H1 (cell line): ENCODE data around the gene KCTD19. TPM values are rescaled to one million over a fixed set of nuclear protein-coding genes. Genes with fewer than 3 reads are reported as not detected.
A peak's percentile ranks its signal among the peaks of the same experiment; 100 is the strongest.

Experiments used
- CTCF ChIA-PET: fragments of 300-600 bp; sonication (Branson Sonifier 250); formaldehyde crosslinking; loops from one replicate; lab custom pipeline; 2021; ENCODE audit not compliant: partially characterized antibody; lab: Charles Lee
- POLR2A ChIA-PET: fragments of 300-600 bp; sonication (Branson Sonifier 250); formaldehyde crosslinking; loops from one replicate; lab custom pipeline; 2021; ENCODE audit warnings: inconsistent platforms; ENCODE audit not compliant: partially characterized antibody; lab: Charles Lee
- DNase-seq, 2 experiments: peaks; one replicate each; pipeline versions ENCODE4 v3.0.0 to v3.0.0-alpha.2; 2010 to 2022; ENCODE audit warnings: low spot score in 2 of 2, low read depth in 1 of 2, mixed read lengths in 1 of 2
- FAIRE-seq: peaks from 2 replicates; lab custom pipeline; 2011; peaks lifted over from hg19 to GRCh38; lab: Jason Lieb, UNC
- H2AFZ ChIP-seq: 2 replicates; pipeline ENCODE4 v1.8.1; 2012; ENCODE audit warnings: low read length, inconsistent platforms
- H2AK5ac ChIP-seq: 2 replicates; pipeline ENCODE4 v1.6.1; 2013; ENCODE audit warnings: low read depth, low read length
- H2BK120ac ChIP-seq: replicated peaks from 2 replicates; pipeline ENCODE3; 2013; ENCODE audit warnings: low read depth, low read length, inconsistent platforms
- H2BK12ac ChIP-seq: 2 replicates; pipeline ENCODE4 v1.6.1; 2013; ENCODE audit warnings: low read depth, low read length
- H2BK15ac ChIP-seq: 2 replicates; pipeline ENCODE4 v1.6.1; 2013; ENCODE audit warnings: low read length
- H2BK20ac ChIP-seq: 2 replicates; pipeline ENCODE4 v1.6.1; 2013; ENCODE audit warnings: low read length
- H2BK5ac ChIP-seq: 2 replicates; pipeline ENCODE4 v1.6.1; 2013; ENCODE audit warnings: low read depth, low read length
- H3K14ac ChIP-seq: 2 replicates; pipeline ENCODE4 v1.6.1; 2013; ENCODE audit warnings: inconsistent platforms; ENCODE audit not compliant: insufficient read length
- H3K18ac ChIP-seq: 2 replicates; pipeline ENCODE4 v1.6.1; 2013; ENCODE audit warnings: low read length; ENCODE audit errors: extremely low read depth
- H3K23ac ChIP-seq: 2 replicates; pipeline ENCODE4 v1.6.1; 2013; ENCODE audit warnings: inconsistent platforms; ENCODE audit not compliant: insufficient read length
- H3K23me2 ChIP-seq: 2 replicates; pipeline ENCODE4 v1.6.1; 2013; ENCODE audit warnings: low read depth, low read length
- H3K27ac ChIP-seq: 2 replicates; pipeline ENCODE4 v1.6.1; 2011; ENCODE audit warnings: low read depth, low read length, inconsistent platforms
- H3K27me3 ChIP-seq, 4 experiments: replicated peaks in 1 of 4; 1 replicate in 1 of 4; 2 replicates in 3 of 4; pipeline versions ENCODE4 v1.6.1 to v1.8.1; 2011 to 2013; ENCODE audit warnings: low read length in 3 of 4, mild to moderate bottlenecking in 3 of 4, inconsistent platforms in 2 of 4, mixed read lengths in 2 of 4, moderate library complexity in 1 of 4; ENCODE audit not compliant: control insufficient read depth in 3 of 4, insufficient read depth in 3 of 4; ENCODE audit errors: extremely low read depth in 1 of 4
- H3K36me3 ChIP-seq, 4 experiments: 2 replicates each; pipeline versions ENCODE4 v1.6.1 to v1.8.1; 2011 to 2013; ENCODE audit warnings: mild to moderate bottlenecking in 4 of 4, low read length in 3 of 4, moderate library complexity in 2 of 4, control low read depth in 1 of 4, inconsistent platforms in 1 of 4; ENCODE audit not compliant: insufficient read depth in 4 of 4, control insufficient read depth in 2 of 4
- H3K4ac ChIP-seq: replicated peaks from 2 replicates; pipeline ENCODE3; 2013; ENCODE audit warnings: low read length, low read depth, mixed read lengths, inconsistent platforms; ENCODE audit not compliant: insufficient read length
- H3K4me1 ChIP-seq, 4 experiments: replicated peaks in 1 of 4; 1 replicate in 1 of 4; 2 replicates in 3 of 4; pipeline versions ENCODE4 v1.6.1 to v1.8.1; 2011 to 2013; ENCODE audit warnings: low read length in 3 of 4, inconsistent platforms in 2 of 4, mixed read lengths in 1 of 4; ENCODE audit not compliant: insufficient read depth in 4 of 4, control insufficient read depth in 3 of 4
- H3K4me2 ChIP-seq, 2 experiments: 2 replicates each; pipeline versions ENCODE4 v1.6.1 to v1.8.1; 2011 to 2013; ENCODE audit warnings: low read depth in 2 of 2, low read length in 2 of 2, control low read depth in 1 of 2, inconsistent platforms in 1 of 2, mild to moderate bottlenecking in 1 of 2; ENCODE audit not compliant: insufficient read depth in 1 of 2
- H3K4me3 ChIP-seq, 4 experiments: fragments of 200-600, 300-600 bp in 1 of 4; sonication (generic), shearing (Covaris generic), sonication (Bioruptor Twin) in 1 of 4; 2 replicates each; pipeline versions ENCODE4 v1.5.1 to v1.8.1; 2011 to 2016; ENCODE audit warnings: low read length in 4 of 4, low read depth in 3 of 4, control low read depth in 2 of 4, inconsistent platforms in 2 of 4, mild to moderate bottlenecking in 2 of 4, mixed read lengths in 1 of 4, moderate library complexity in 1 of 4; ENCODE audit not compliant: insufficient read depth in 2 of 4; ENCODE audit errors: extremely low read depth in 1 of 4
- H3K56ac ChIP-seq: replicated peaks from 2 replicates; pipeline ENCODE3; 2013; ENCODE audit warnings: low read depth, mild to moderate bottlenecking, mixed read lengths, low read length, inconsistent platforms; ENCODE audit not compliant: insufficient read length
- H3K79me1 ChIP-seq: 2 replicates; pipeline ENCODE4 v1.6.1; 2013; ENCODE audit warnings: low read depth, low read length, control low read depth
- H3K79me2 ChIP-seq, 2 experiments: 2 replicates each; pipeline versions ENCODE4 v1.6.1 to v1.8.1; 2012 to 2013; ENCODE audit warnings: low read length in 2 of 2, mild to moderate bottlenecking in 2 of 2, inconsistent platforms in 1 of 2; ENCODE audit not compliant: insufficient read depth in 2 of 2, control insufficient read depth in 1 of 2
- H3K9ac ChIP-seq, 4 experiments: replicated peaks in 1 of 4; 1 replicate in 1 of 4; 2 replicates in 3 of 4; pipeline versions ENCODE4 v1.6.1 to v1.8.1; 2011 to 2013; ENCODE audit warnings: low read depth in 3 of 4, low read length in 3 of 4, control low read depth in 2 of 4, mild to moderate bottlenecking in 2 of 4, moderate library complexity in 2 of 4, inconsistent platforms in 1 of 4; ENCODE audit errors: extremely low read depth in 1 of 4
- H3K9me3 ChIP-seq, 2 experiments: 2 replicates each; pipeline versions ENCODE4 v1.6.1 to v1.8.1; 2012 to 2013; ENCODE audit warnings: mild to moderate bottlenecking in 2 of 2, moderate library complexity in 2 of 2, control low read depth in 1 of 2, inconsistent platforms in 1 of 2, low read depth in 1 of 2, low read length in 1 of 2, mixed read lengths in 1 of 2; ENCODE audit not compliant: insufficient read depth in 2 of 2
- H4K20me1 ChIP-seq, 2 experiments: replicated peaks in 1 of 2; 2 replicates each; pipeline versions ENCODE3 to v1.8.1; 2011 to 2013; ENCODE audit warnings: inconsistent platforms in 2 of 2, low read length in 2 of 2, mild to moderate bottlenecking in 1 of 2; ENCODE audit not compliant: insufficient read depth in 2 of 2, control insufficient read depth in 1 of 2
- H4K5ac ChIP-seq: 2 replicates; pipeline ENCODE4 v1.6.1; 2013; ENCODE audit warnings: low read length, low read depth, mixed read lengths, inconsistent platforms; ENCODE audit not compliant: insufficient read length
- H4K8ac ChIP-seq: 2 replicates; pipeline ENCODE4 v1.8.0; 2013; ENCODE audit warnings: mild to moderate bottlenecking, moderate library complexity, low read length, inconsistent platforms; ENCODE audit not compliant: insufficient read depth; ENCODE audit errors: extremely low read depth
- H4K91ac ChIP-seq: replicated peaks from 2 replicates; pipeline ENCODE3; 2013; ENCODE audit warnings: low read length, mixed read lengths, inconsistent platforms; ENCODE audit not compliant: insufficient read length
- CTCF ChIP-seq, 3 experiments: IDR thresholded peaks; 1 replicate in 2 of 3; 2 replicates in 1 of 3; pipeline versions ENCODE4 v1.5.1 to v1.6.1; 2011; ENCODE audit warnings: low read length in 3 of 3, mild to moderate bottlenecking in 3 of 3, inconsistent platforms in 2 of 3, low read depth in 1 of 3, moderate library complexity in 1 of 3; ENCODE audit not compliant: insufficient read depth in 1 of 3; ENCODE audit errors: control extremely low read depth in 1 of 3
- EZH2 ChIP-seq: fragments of 200-600 bp; sonication (generic); IDR thresholded peaks from 2 replicates; pipeline ENCODE4 v1.7.1; 2012; ENCODE audit warnings: low read depth, mild to moderate bottlenecking, moderate library complexity, low read length, inconsistent platforms; ENCODE audit not compliant: severe bottlenecking
- RAD21 ChIP-seq, 2 experiments: IDR thresholded peaks in 1 of 2; conservative IDR thresholded peaks in 1 of 2; 2 replicates each; pipeline ENCODE4 v1.6.1; 2011; ENCODE audit warnings: low read depth in 2 of 2, low read length in 2 of 2, improper control_type of control experiment in 1 of 2, inconsistent platforms in 1 of 2, mild to moderate bottlenecking in 1 of 2, moderate library complexity in 1 of 2
- ZNF274 ChIP-seq: IDR thresholded peaks from 2 replicates; pipeline ENCODE4 v1.7.0; 2012; ENCODE audit warnings: low read length, borderline replicate concordance; ENCODE audit errors: extremely low read depth
- WGBS, 2 experiments: shearing (Covaris generic) in 1 of 2; methylation state at CpG; one replicate each; pipeline versions ENCODE4 v1.1.6 to v1.1.7; 2013 to 2015; ENCODE audit warnings: low lambda C conversion rate in 2 of 2, mixed read lengths in 2 of 2, inconsistent platforms in 1 of 2, low coverage in 1 of 2, missing lambda C conversion rate in 1 of 2; ENCODE audit not compliant: insufficient replicate concordance in 2 of 2, insufficient coverage in 1 of 2, insufficient read length in 1 of 2; ENCODE audit errors: extremely low coverage in 1 of 2, missing lambda C conversion rate in 1 of 2; 5-methylcytosine and 5-hydroxymethylcytosine counted together
- polyA plus RNA-seq, 7 experiments: library from polyadenylated mRNA; depleted of rRNA in 3 of 7; stranded (reverse) in 5 of 7; unstranded in 2 of 7; fragments of >200 nt in 5 of 7; fragments of 200-250 nt in 2 of 7; gene quantifications; 1 replicate in 5 of 7; 2 replicates in 1 of 7; 4 replicates in 1 of 7; pipeline versions ENCODE4 v1.2.1 to v1.2.3, GENCODE V29; 2011 to 2013; ENCODE audit warnings: missing spikeins in 2 of 7, mixed read lengths in 2 of 7
- total RNA-seq: library from RNA; stranded (reverse); fragmentation: NEBNext Ultra II Directional; extraction: Animal tissue kit (Norgen Biotek cat#: 25700); gene quantifications from 2 replicates; pipeline ENCODE4 v1.2.1, GENCODE V29; 2021

The KCTD19 gene
- total and polyA plus RNA-seq, 2 of the 8 experiments (the other 6 are each of a cell fraction or from before 2014, with no cell fraction given): 0.06 to 0.24 TPM

- H3K9ac ChIP-seq: no peak overlapping the region
- H3K79me2 ChIP-seq: no peaks in the 10 kb centered on the region
- H4K20me1 ChIP-seq: no peaks in the 10 kb centered on the region
- peaks cover 0 to 15% (median 12%) of the 10 kb centered on the region in 4 experiments; a peak in 5 of 7 replicates for H3K27me3 ChIP-seq
- H3K56ac ChIP-seq: no peak overlapping the region
- no peak overlapping the region for H2BK15ac ChIP-seq
- no peak overlapping the region for H3K18ac ChIP-seq
- no peak overlapping the region for H2BK12ac ChIP-seq
- no peaks in the 10 kb centered on the region for H3K79me1 ChIP-seq
- POLR2A ChIA-PET: interaction anchor here (0.9 to 1.2 kb wide), 2 partner anchors 12 to 32 kb away, joined by 4 read pairs; no protein-coding TSS in a partner anchor
- no peak overlapping the region for H3K14ac ChIP-seq
- WGBS, 2 experiments: 59% methylated on average over 13 of the region's 13 CpGs; no CpG with 5 or more reads in 1 of the 2 experiments
- H3K9me3 ChIP-seq: no peaks in the 10 kb centered on the region
- no peak overlapping the region for H2BK20ac ChIP-seq
- TF ChIP-seq EZH2 (no peak), ZNF274 (no peak), CTCF (IDR thresholded peaks at IDR 0.05; ENCODE audit: control extremely low read depth in 1 of 3, insufficient read depth in 1 of 3, low read depth in 1 of 3, low read length in 3 of 3) (peak in 1 of 3 experiments; percentile 67; a peak in 1 of 4 replicates), RAD21 (IDR thresholded peaks at IDR 0.05 in 1 of 2, conservative IDR thresholded peaks at IDR 0.05 in 1 of 2; ENCODE audit: low read depth in 2 of 2, low read length in 2 of 2) (peak in 1 of 2 experiments; percentile 61; a peak in 1 of 4 replicates)
- TF ChIP-seq, all 59 proteins: peak for 2
- Histone ChIP-seq H3K27ac (no peak overlapping the region), H3K23me2 (peaks cover 4% of the 10 kb centered on the region; the same call in 1 of the 2 replicates), H3K4me1 (no peaks in the 10 kb centered on the region), H3K23ac (no peak overlapping the region), H2AK5ac (no peak overlapping the region; the same call in 1 of the 2 replicates), H2BK120ac (no peak overlapping the region), H2BK5ac (no peak overlapping the region), H3K36me3 (no peaks in the 10 kb centered on the region), H4K91ac (no peak overlapping the region), H3K4ac (no peak overlapping the region), H2AFZ (no peak overlapping the region), H3K4me3 (peak overlapping the region; percentile 37 to 70 (median 44)), H3K4me2 (peak overlapping the region; percentile 40 to 91), H4K8ac (no peak overlapping the region; the same call in 1 of the 2 replicates), H4K5ac (no peak overlapping the region)
- CTCF ChIA-PET: interaction anchor here (0.9 to 3.1 kb wide), 20 partner anchors 7 to 123 kb away, joined by 3 to 27 read pairs (median 4); partner anchors contain the start of gene TMEM208
- no peak for FAIRE-seq
- DNase-seq: no peak
Observed at GRCh38 chr16:67277999-67278772, 48.4 kb downstream of the KCTD19 start.
